Measurements from ENCODE around the gene TGM3. TPM values are rescaled to one million over a fixed set of nuclear protein-coding genes. Genes with fewer than 3 reads are reported as not detected.

TGM3 gene
- total and polyA plus RNA-seq, 2 experiments from 2014 or later = 0.08 TPM; not detected in 1

- TF ChIP-seq, protein P1, sequence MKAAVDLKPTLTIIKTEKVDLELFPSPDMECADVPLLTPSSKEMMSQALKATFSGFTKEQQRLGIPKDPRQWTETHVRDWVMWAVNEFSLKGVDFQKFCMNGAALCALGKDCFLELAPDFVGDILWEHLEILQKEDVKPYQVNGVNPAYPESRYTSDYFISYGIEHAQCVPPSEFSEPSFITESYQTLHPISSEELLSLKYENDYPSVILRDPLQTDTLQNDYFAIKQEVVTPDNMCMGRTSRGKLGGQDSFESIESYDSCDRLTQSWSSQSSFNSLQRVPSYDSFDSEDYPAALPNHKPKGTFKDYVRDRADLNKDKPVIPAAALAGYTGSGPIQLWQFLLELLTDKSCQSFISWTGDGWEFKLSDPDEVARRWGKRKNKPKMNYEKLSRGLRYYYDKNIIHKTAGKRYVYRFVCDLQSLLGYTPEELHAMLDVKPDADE (IDR thresholded peaks at IDR 0.05) = no peak
These were observed 57.4 kb downstream of the TGM3 start (continued) for GRCh38 chr20:2353231-2353630.

- H3K27ac Mint-ChIP-seq = no peak overlapping the region
- H3K4me1 ChIP-seq (ENCODE audit: insufficient read depth) = peaks cover 6% of the 10 kb centered on the region; the same call in 1 of the 2 replicates
- no peaks in the 10 kb centered on the region for H4K20me1 ChIP-seq (replicated peaks; ENCODE audit: insufficient read depth)
- no peaks in the 10 kb centered on the region for H3F3A ChIP-seq (replicated peaks; ENCODE audit: low read depth)
- H3K4me3 ChIP-seq = no peak overlapping the region
- H3K27me3 Mint-ChIP-seq (ENCODE audit: insufficient read depth, low read depth, poor library complexity) = peaks cover 4% of the 10 kb centered on the region
- H3K79me2 ChIP-seq (replicated peaks; ENCODE audit: insufficient read depth) = no peaks in the 10 kb centered on the region
- H3K4me3 Mint-ChIP-seq = no peak overlapping the region
- H3K27ac ChIP-seq (ENCODE audit: low read depth) = no peak overlapping the region
- H2AFZ ChIP-seq = no peak overlapping the region
- DNase-seq (ENCODE audit: low spot score) (no peak), ATAC-seq (no peak)
- H3K36me3 ChIP-seq (ENCODE audit: insufficient read depth) = no peaks in the 10 kb centered on the region
- peaks cover 8% of the 10 kb centered on the region; the same call in 2 of the 3 replicates for H3K4me1 Mint-ChIP-seq
- H3K9me2 ChIP-seq (ENCODE audit: insufficient read depth) = 0 out of 2 replicates have a peak, but pooled peaks cover 3% of the 10 kb centered on the region
- H3K27me3 ChIP-seq (ENCODE audit: insufficient read depth) = no peaks in the 10 kb centered on the region
- H3K9me3 Mint-ChIP-seq = peaks cover 23% of the 10 kb centered on the region
- no peaks in the 10 kb centered on the region; the same call in 2 of the 3 replicates for H3K36me3 Mint-ChIP-seq (ENCODE audit: low read depth)
- no peak overlapping the region for H3K4me2 ChIP-seq
- TF ChIP-seq JUNB (IDR thresholded peaks at IDR 0.05; ENCODE audit: unreplicated experiment) = no peak
- TF ChIP-seq CREB1 (CRISPR knock-in tag; IDR thresholded peaks at IDR 0.05; ENCODE audit: low read depth) = no peak
- TF ChIP-seq, protein P2, sequence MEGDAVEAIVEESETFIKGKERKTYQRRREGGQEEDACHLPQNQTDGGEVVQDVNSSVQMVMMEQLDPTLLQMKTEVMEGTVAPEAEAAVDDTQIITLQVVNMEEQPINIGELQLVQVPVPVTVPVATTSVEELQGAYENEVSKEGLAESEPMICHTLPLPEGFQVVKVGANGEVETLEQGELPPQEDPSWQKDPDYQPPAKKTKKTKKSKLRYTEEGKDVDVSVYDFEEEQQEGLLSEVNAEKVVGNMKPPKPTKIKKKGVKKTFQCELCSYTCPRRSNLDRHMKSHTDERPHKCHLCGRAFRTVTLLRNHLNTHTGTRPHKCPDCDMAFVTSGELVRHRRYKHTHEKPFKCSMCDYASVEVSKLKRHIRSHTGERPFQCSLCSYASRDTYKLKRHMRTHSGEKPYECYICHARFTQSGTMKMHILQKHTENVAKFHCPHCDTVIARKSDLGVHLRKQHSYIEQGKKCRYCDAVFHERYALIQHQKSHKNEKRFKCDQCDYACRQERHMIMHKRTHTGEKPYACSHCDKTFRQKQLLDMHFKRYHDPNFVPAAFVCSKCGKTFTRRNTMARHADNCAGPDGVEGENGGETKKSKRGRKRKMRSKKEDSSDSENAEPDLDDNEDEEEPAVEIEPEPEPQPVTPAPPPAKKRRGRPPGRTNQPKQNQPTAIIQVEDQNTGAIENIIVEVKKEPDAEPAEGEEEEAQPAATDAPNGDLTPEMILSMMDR (conservative IDR thresholded peaks at IDR 0.05; ENCODE audit: low read depth in 2 of 2) = no peak
- TF ChIP-seq POLR2AphosphoS5 (IDR thresholded peaks at IDR 0.05; ENCODE audit: low read depth) = no peak
- TF ChIP-seq, protein P3, sequence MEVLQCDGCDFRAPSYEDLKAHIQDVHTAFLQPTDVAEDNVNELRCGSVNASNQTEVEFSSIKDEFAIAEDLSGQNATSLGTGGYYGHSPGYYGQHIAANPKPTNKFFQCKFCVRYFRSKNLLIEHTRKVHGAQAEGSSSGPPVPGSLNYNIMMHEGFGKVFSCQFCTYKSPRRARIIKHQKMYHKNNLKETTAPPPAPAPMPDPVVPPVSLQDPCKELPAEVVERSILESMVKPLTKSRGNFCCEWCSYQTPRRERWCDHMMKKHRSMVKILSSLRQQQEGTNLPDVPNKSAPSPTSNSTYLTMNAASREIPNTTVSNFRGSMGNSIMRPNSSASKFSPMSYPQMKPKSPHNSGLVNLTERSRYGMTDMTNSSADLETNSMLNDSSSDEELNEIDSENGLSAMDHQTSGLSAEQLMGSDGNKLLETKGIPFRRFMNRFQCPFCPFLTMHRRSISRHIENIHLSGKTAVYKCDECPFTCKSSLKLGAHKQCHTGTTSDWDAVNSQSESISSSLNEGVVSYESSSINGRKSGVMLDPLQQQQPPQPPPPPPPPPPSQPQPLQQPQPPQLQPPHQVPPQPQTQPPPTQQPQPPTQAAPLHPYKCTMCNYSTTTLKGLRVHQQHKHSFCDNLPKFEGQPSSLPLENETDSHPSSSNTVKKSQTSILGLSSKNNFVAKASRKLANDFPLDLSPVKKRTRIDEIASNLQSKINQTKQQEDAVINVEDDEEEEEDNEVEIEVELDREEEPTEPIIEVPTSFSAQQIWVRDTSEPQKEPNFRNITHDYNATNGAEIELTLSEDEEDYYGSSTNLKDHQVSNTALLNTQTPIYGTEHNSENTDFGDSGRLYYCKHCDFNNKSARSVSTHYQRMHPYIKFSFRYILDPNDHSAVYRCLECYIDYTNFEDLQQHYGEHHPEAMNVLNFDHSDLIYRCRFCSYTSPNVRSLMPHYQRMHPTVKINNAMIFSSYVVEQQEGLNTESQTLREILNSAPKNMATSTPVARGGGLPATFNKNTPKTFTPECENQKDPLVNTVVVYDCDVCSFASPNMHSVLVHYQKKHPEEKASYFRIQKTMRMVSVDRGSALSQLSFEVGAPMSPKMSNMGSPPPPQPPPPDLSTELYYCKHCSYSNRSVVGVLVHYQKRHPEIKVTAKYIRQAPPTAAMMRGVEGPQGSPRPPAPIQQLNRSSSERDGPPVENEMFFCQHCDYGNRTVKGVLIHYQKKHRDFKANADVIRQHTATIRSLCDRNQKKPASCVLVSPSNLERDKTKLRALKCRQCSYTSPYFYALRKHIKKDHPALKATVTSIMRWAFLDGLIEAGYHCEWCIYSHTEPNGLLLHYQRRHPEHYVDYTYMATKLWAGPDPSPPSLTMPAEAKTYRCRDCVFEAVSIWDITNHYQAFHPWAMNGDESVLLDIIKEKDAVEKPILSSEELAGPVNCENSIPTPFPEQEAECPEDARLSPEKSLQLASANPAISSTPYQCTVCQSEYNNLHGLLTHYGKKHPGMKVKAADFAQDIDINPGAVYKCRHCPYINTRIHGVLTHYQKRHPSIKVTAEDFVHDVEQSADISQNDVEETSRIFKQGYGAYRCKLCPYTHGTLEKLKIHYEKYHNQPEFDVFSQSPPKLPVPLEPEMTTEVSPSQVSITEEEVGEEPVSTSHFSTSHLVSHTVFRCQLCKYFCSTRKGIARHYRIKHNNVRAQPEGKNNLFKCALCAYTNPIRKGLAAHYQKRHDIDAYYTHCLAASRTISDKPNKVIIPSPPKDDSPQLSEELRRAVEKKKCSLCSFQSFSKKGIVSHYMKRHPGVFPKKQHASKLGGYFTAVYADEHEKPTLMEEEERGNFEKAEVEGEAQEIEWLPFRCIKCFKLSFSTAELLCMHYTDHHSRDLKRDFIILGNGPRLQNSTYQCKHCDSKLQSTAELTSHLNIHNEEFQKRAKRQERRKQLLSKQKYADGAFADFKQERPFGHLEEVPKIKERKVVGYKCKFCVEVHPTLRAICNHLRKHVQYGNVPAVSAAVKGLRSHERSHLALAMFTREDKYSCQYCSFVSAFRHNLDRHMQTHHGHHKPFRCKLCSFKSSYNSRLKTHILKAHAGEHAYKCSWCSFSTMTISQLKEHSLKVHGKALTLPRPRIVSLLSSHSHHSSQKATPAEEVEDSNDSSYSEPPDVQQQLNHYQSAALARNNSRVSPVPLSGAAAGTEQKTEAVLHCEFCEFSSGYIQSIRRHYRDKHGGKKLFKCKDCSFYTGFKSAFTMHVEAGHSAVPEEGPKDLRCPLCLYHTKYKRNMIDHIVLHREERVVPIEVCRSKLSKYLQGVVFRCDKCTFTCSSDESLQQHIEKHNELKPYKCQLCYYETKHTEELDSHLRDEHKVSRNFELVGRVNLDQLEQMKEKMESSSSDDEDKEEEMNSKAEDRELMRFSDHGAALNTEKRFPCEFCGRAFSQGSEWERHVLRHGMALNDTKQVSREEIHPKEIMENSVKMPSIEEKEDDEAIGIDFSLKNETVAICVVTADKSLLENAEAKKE (CRISPR knock-in tag; IDR thresholded peaks at IDR 0.05) = no peak
- no peak for TF ChIP-seq NANOG (IDR thresholded peaks at IDR 0.05; ENCODE audit: borderline replicate concordance)
- TF ChIP-seq, protein P1 (IDR thresholded peaks at IDR 0.05) = no peak
- no peak for TF ChIP-seq EZH2phosphoT487 (IDR thresholded peaks at IDR 0.05; ENCODE audit: unreplicated experiment)
- TF ChIP-seq ZNF331 (CRISPR knock-in tag; IDR thresholded peaks at IDR 0.05; ENCODE audit: low read depth) = no peak
- no peak for TF ChIP-seq ZNF114 (CRISPR knock-in tag; IDR thresholded peaks at IDR 0.05)
- no peak for TF ChIP-seq STAT1 (IDR thresholded peaks at IDR 0.05; ENCODE audit: unreplicated experiment)
- no peak for TF ChIP-seq REST (IDR thresholded peaks at IDR 0.05; ENCODE audit: unreplicated experiment)
These were observed 61.3 kb downstream of the TGM3 start for GRCh38 chr20:2357114-2357513.
